H1 (cell line): ENCODE data around the gene CX3CR1. TPM values are rescaled to one million over a fixed set of nuclear protein-coding genes. Genes with fewer than 3 reads are reported as not detected.

Experiments used
- CTCF ChIA-PET: fragments of 300-600 bp; sonication (Branson Sonifier 250); formaldehyde crosslinking; loops from one replicate; lab custom pipeline; 2021; ENCODE audit not compliant: partially characterized antibody; lab: Charles Lee
- POLR2A ChIA-PET: fragments of 300-600 bp; sonication (Branson Sonifier 250); formaldehyde crosslinking; loops from one replicate; lab custom pipeline; 2021; ENCODE audit warnings: inconsistent platforms; ENCODE audit not compliant: partially characterized antibody; lab: Charles Lee
- DNase-seq, 2 experiments: peaks; one replicate each; pipeline versions ENCODE4 v3.0.0 to v3.0.0-alpha.2; 2010 to 2022; ENCODE audit warnings: low spot score in 2 of 2, low read depth in 1 of 2, mixed read lengths in 1 of 2
- FAIRE-seq: peaks from 2 replicates; lab custom pipeline; 2011; peaks lifted over from hg19 to GRCh38; lab: Jason Lieb, UNC
- H2AFZ ChIP-seq: 2 replicates; pipeline ENCODE4 v1.8.1; 2012; ENCODE audit warnings: low read length, inconsistent platforms
- H2AK5ac ChIP-seq: 2 replicates; pipeline ENCODE4 v1.6.1; 2013; ENCODE audit warnings: low read depth, low read length
- H2BK120ac ChIP-seq: replicated peaks from 2 replicates; pipeline ENCODE3; 2013; ENCODE audit warnings: low read depth, low read length, inconsistent platforms
- H2BK12ac ChIP-seq: 2 replicates; pipeline ENCODE4 v1.6.1; 2013; ENCODE audit warnings: low read depth, low read length
- H2BK15ac ChIP-seq: 2 replicates; pipeline ENCODE4 v1.6.1; 2013; ENCODE audit warnings: low read length
- H2BK20ac ChIP-seq: 2 replicates; pipeline ENCODE4 v1.6.1; 2013; ENCODE audit warnings: low read length
- H2BK5ac ChIP-seq: 2 replicates; pipeline ENCODE4 v1.6.1; 2013; ENCODE audit warnings: low read depth, low read length
- H3K14ac ChIP-seq: 2 replicates; pipeline ENCODE4 v1.6.1; 2013; ENCODE audit warnings: inconsistent platforms; ENCODE audit not compliant: insufficient read length
- H3K18ac ChIP-seq: 2 replicates; pipeline ENCODE4 v1.6.1; 2013; ENCODE audit warnings: low read length; ENCODE audit errors: extremely low read depth
- H3K23ac ChIP-seq: 2 replicates; pipeline ENCODE4 v1.6.1; 2013; ENCODE audit warnings: inconsistent platforms; ENCODE audit not compliant: insufficient read length
- H3K23me2 ChIP-seq: 2 replicates; pipeline ENCODE4 v1.6.1; 2013; ENCODE audit warnings: low read depth, low read length
- H3K27ac ChIP-seq: 2 replicates; pipeline ENCODE4 v1.6.1; 2011; ENCODE audit warnings: low read depth, low read length, inconsistent platforms
- H3K27me3 ChIP-seq, 4 experiments: replicated peaks in 1 of 4; 1 replicate in 1 of 4; 2 replicates in 3 of 4; pipeline versions ENCODE4 v1.6.1 to v1.8.1; 2011 to 2013; ENCODE audit warnings: low read length in 3 of 4, mild to moderate bottlenecking in 3 of 4, inconsistent platforms in 2 of 4, mixed read lengths in 2 of 4, moderate library complexity in 1 of 4; ENCODE audit not compliant: control insufficient read depth in 3 of 4, insufficient read depth in 3 of 4; ENCODE audit errors: extremely low read depth in 1 of 4
- H3K36me3 ChIP-seq, 4 experiments: 2 replicates each; pipeline versions ENCODE4 v1.6.1 to v1.8.1; 2011 to 2013; ENCODE audit warnings: mild to moderate bottlenecking in 4 of 4, low read length in 3 of 4, moderate library complexity in 2 of 4, control low read depth in 1 of 4, inconsistent platforms in 1 of 4; ENCODE audit not compliant: insufficient read depth in 4 of 4, control insufficient read depth in 2 of 4
- H3K4ac ChIP-seq: replicated peaks from 2 replicates; pipeline ENCODE3; 2013; ENCODE audit warnings: low read length, low read depth, mixed read lengths, inconsistent platforms; ENCODE audit not compliant: insufficient read length
- H3K4me1 ChIP-seq, 4 experiments: replicated peaks in 1 of 4; 1 replicate in 1 of 4; 2 replicates in 3 of 4; pipeline versions ENCODE4 v1.6.1 to v1.8.1; 2011 to 2013; ENCODE audit warnings: low read length in 3 of 4, inconsistent platforms in 2 of 4, mixed read lengths in 1 of 4; ENCODE audit not compliant: insufficient read depth in 4 of 4, control insufficient read depth in 3 of 4
- H3K4me2 ChIP-seq, 2 experiments: 2 replicates each; pipeline versions ENCODE4 v1.6.1 to v1.8.1; 2011 to 2013; ENCODE audit warnings: low read depth in 2 of 2, low read length in 2 of 2, control low read depth in 1 of 2, inconsistent platforms in 1 of 2, mild to moderate bottlenecking in 1 of 2; ENCODE audit not compliant: insufficient read depth in 1 of 2
- H3K4me3 ChIP-seq, 4 experiments: fragments of 200-600, 300-600 bp in 1 of 4; sonication (generic), shearing (Covaris generic), sonication (Bioruptor Twin) in 1 of 4; 2 replicates each; pipeline versions ENCODE4 v1.5.1 to v1.8.1; 2011 to 2016; ENCODE audit warnings: low read length in 4 of 4, low read depth in 3 of 4, control low read depth in 2 of 4, inconsistent platforms in 2 of 4, mild to moderate bottlenecking in 2 of 4, mixed read lengths in 1 of 4, moderate library complexity in 1 of 4; ENCODE audit not compliant: insufficient read depth in 2 of 4; ENCODE audit errors: extremely low read depth in 1 of 4
- H3K56ac ChIP-seq: replicated peaks from 2 replicates; pipeline ENCODE3; 2013; ENCODE audit warnings: low read depth, mild to moderate bottlenecking, mixed read lengths, low read length, inconsistent platforms; ENCODE audit not compliant: insufficient read length
- H3K79me1 ChIP-seq: 2 replicates; pipeline ENCODE4 v1.6.1; 2013; ENCODE audit warnings: low read depth, low read length, control low read depth
- H3K79me2 ChIP-seq, 2 experiments: 2 replicates each; pipeline versions ENCODE4 v1.6.1 to v1.8.1; 2012 to 2013; ENCODE audit warnings: low read length in 2 of 2, mild to moderate bottlenecking in 2 of 2, inconsistent platforms in 1 of 2; ENCODE audit not compliant: insufficient read depth in 2 of 2, control insufficient read depth in 1 of 2
- H3K9ac ChIP-seq, 4 experiments: replicated peaks in 1 of 4; 1 replicate in 1 of 4; 2 replicates in 3 of 4; pipeline versions ENCODE4 v1.6.1 to v1.8.1; 2011 to 2013; ENCODE audit warnings: low read depth in 3 of 4, low read length in 3 of 4, control low read depth in 2 of 4, mild to moderate bottlenecking in 2 of 4, moderate library complexity in 2 of 4, inconsistent platforms in 1 of 4; ENCODE audit errors: extremely low read depth in 1 of 4
- H3K9me3 ChIP-seq, 2 experiments: 2 replicates each; pipeline versions ENCODE4 v1.6.1 to v1.8.1; 2012 to 2013; ENCODE audit warnings: mild to moderate bottlenecking in 2 of 2, moderate library complexity in 2 of 2, control low read depth in 1 of 2, inconsistent platforms in 1 of 2, low read depth in 1 of 2, low read length in 1 of 2, mixed read lengths in 1 of 2; ENCODE audit not compliant: insufficient read depth in 2 of 2
- H4K20me1 ChIP-seq, 2 experiments: replicated peaks in 1 of 2; 2 replicates each; pipeline versions ENCODE3 to v1.8.1; 2011 to 2013; ENCODE audit warnings: inconsistent platforms in 2 of 2, low read length in 2 of 2, mild to moderate bottlenecking in 1 of 2; ENCODE audit not compliant: insufficient read depth in 2 of 2, control insufficient read depth in 1 of 2
- H4K5ac ChIP-seq: 2 replicates; pipeline ENCODE4 v1.6.1; 2013; ENCODE audit warnings: low read length, low read depth, mixed read lengths, inconsistent platforms; ENCODE audit not compliant: insufficient read length
- H4K8ac ChIP-seq: 2 replicates; pipeline ENCODE4 v1.8.0; 2013; ENCODE audit warnings: mild to moderate bottlenecking, moderate library complexity, low read length, inconsistent platforms; ENCODE audit not compliant: insufficient read depth; ENCODE audit errors: extremely low read depth
- H4K91ac ChIP-seq: replicated peaks from 2 replicates; pipeline ENCODE3; 2013; ENCODE audit warnings: low read length, mixed read lengths, inconsistent platforms; ENCODE audit not compliant: insufficient read length
- ASH2L ChIP-seq: fragments of 200-600, 300-600 bp; sonication (generic); IDR thresholded peaks from one replicate; pipeline ENCODE4 v1.7.1; 2017; ENCODE audit warnings: low read length
- CEBPB ChIP-seq: IDR thresholded peaks from 2 replicates; pipeline ENCODE4 v1.6.1; 2012; ENCODE audit warnings: low read depth, low read length
- FOSL1 ChIP-seq: IDR thresholded peaks from 2 replicates; pipeline ENCODE4 v1.6.1; 2011; ENCODE audit warnings: mild to moderate bottlenecking, low read depth, low read length, moderate library complexity; ENCODE audit not compliant: insufficient read depth
- JUND ChIP-seq: IDR thresholded peaks from 2 replicates; pipeline ENCODE4 v1.6.1; 2011; ENCODE audit warnings: mild to moderate bottlenecking, improper control_type of control experiment, low read length
- KDM4A ChIP-seq: IDR thresholded peaks from one replicate; pipeline ENCODE4 v1.7.1; 2012; ENCODE audit warnings: low read depth, mild to moderate bottlenecking, moderate library complexity, low read length, inconsistent platforms; ENCODE audit not compliant: severe bottlenecking
- RFX5 ChIP-seq: IDR thresholded peaks from 2 replicates; pipeline ENCODE4 v1.6.1; 2011; ENCODE audit warnings: low read depth, low read length, improper control_type of control experiment, borderline replicate concordance
- SRF ChIP-seq: IDR thresholded peaks from 2 replicates; pipeline ENCODE4 v1.6.1; 2011; ENCODE audit warnings: mild to moderate bottlenecking, low read depth, low read length, moderate library complexity
- WGBS, 2 experiments: shearing (Covaris generic) in 1 of 2; methylation state at CpG; one replicate each; pipeline versions ENCODE4 v1.1.6 to v1.1.7; 2013 to 2015; ENCODE audit warnings: low lambda C conversion rate in 2 of 2, mixed read lengths in 2 of 2, inconsistent platforms in 1 of 2, low coverage in 1 of 2, missing lambda C conversion rate in 1 of 2; ENCODE audit not compliant: insufficient replicate concordance in 2 of 2, insufficient coverage in 1 of 2, insufficient read length in 1 of 2; ENCODE audit errors: extremely low coverage in 1 of 2, missing lambda C conversion rate in 1 of 2; 5-methylcytosine and 5-hydroxymethylcytosine counted together
- polyA plus RNA-seq, 7 experiments: library from polyadenylated mRNA; depleted of rRNA in 3 of 7; stranded (reverse) in 5 of 7; unstranded in 2 of 7; fragments of >200 nt in 5 of 7; fragments of 200-250 nt in 2 of 7; gene quantifications; 1 replicate in 5 of 7; 2 replicates in 1 of 7; 4 replicates in 1 of 7; pipeline versions ENCODE4 v1.2.1 to v1.2.3, GENCODE V29; 2011 to 2013; ENCODE audit warnings: missing spikeins in 2 of 7, mixed read lengths in 2 of 7
- total RNA-seq: library from RNA; stranded (reverse); fragmentation: NEBNext Ultra II Directional; extraction: Animal tissue kit (Norgen Biotek cat#: 25700); gene quantifications from 2 replicates; pipeline ENCODE4 v1.2.1, GENCODE V29; 2021
- TF ChIP-seq, protein P1 (sequence below), 3 experiments: IDR thresholded peaks; 1 replicate in 2 of 3; 2 replicates in 1 of 3; pipeline versions ENCODE4 v1.5.1 to v1.6.1; 2011; ENCODE audit warnings: low read length in 3 of 3, mild to moderate bottlenecking in 3 of 3, inconsistent platforms in 2 of 3, low read depth in 1 of 3, moderate library complexity in 1 of 3; ENCODE audit not compliant: insufficient read depth in 1 of 3; ENCODE audit errors: control extremely low read depth in 1 of 3
- TF ChIP-seq, protein P2 (sequence below): IDR thresholded peaks from 2 replicates; pipeline ENCODE4 v1.6.1; 2012; ENCODE audit warnings: low read length, inconsistent platforms

Gene CX3CR1
- total and polyA plus RNA-seq, 2 of the 8 experiments (the other 6 are each of a cell fraction or from before 2014, with no cell fraction given), result 0.08 TPM; not detected in 1

DNA sequence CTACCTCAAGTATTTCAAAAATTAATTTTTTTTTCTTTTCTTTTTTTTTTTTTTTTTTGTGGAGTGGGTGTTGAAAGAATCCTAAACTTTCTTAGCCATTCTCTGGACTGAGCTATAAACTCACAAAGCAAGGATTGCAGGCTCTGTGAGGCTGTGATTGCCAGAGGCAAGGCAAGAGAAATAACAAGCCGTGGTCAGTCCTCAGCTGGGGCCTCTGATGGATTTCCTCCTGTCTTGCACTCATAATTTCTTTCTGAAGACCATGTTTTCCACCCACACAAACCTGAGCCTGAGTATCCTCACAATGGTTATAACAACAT, 1.3 kb downstream of the CX3CR1 start:
- H2BK5ac ChIP-seq, result no peak overlapping the region
- no peaks in the 10 kb centered on the region for H3K27me3 ChIP-seq
- no peak overlapping the region for H3K27ac ChIP-seq
- H3K79me2 ChIP-seq, result no peaks in the 10 kb centered on the region
- no peak overlapping the region for H3K4me3 ChIP-seq
- H3K36me3 ChIP-seq, result no peaks in the 10 kb centered on the region
- H2BK12ac ChIP-seq, result no peak overlapping the region
- no peak overlapping the region for H2AK5ac ChIP-seq
- H3K56ac ChIP-seq, result no peak overlapping the region
- H2BK20ac ChIP-seq, result no peak overlapping the region
- H3K4ac ChIP-seq, result no peak overlapping the region
- no peaks in the 10 kb centered on the region for H3K23me2 ChIP-seq
- no peak overlapping the region for H2BK15ac ChIP-seq
- H4K5ac ChIP-seq, result no peak overlapping the region
- H2BK120ac ChIP-seq, result no peak overlapping the region
- H3K4me1 ChIP-seq, result peaks cover 0 to 3% (median 0%) of the 10 kb centered on the region in 4 experiments; a peak in 1 of 7 replicates
- 92% methylated on average over 1 of the region's 1 CpG; no CpG with 5 or more reads in 1 of the 2 experiments for WGBS, 2 experiments
- H2AFZ ChIP-seq, result no peak overlapping the region
- H3K23ac ChIP-seq, result no peak overlapping the region
- POLR2A ChIA-PET, result no interaction called here
- FAIRE-seq (no peak), DNase-seq (no peak)
- H4K91ac ChIP-seq, result no peak overlapping the region
- H3K9ac ChIP-seq, result no peak overlapping the region
- H4K8ac ChIP-seq, result no peak overlapping the region
- H3K9me3 ChIP-seq, result no peaks in the 10 kb centered on the region
- no peak overlapping the region for H3K18ac ChIP-seq
- H3K79me1 ChIP-seq, result no peaks in the 10 kb centered on the region
- H3K4me2 ChIP-seq, result no peak overlapping the region
- H4K20me1 ChIP-seq, result no peaks in the 10 kb centered on the region
- H3K14ac ChIP-seq, result no peak overlapping the region
- TF ChIP-seq FOSL1 (no peak), SRF (no peak), RFX5 (no peak), ASH2L (no peak), CEBPB (no peak), KDM4A (no peak), JUND (no peak)
- TF ChIP-seq, protein P1, sequence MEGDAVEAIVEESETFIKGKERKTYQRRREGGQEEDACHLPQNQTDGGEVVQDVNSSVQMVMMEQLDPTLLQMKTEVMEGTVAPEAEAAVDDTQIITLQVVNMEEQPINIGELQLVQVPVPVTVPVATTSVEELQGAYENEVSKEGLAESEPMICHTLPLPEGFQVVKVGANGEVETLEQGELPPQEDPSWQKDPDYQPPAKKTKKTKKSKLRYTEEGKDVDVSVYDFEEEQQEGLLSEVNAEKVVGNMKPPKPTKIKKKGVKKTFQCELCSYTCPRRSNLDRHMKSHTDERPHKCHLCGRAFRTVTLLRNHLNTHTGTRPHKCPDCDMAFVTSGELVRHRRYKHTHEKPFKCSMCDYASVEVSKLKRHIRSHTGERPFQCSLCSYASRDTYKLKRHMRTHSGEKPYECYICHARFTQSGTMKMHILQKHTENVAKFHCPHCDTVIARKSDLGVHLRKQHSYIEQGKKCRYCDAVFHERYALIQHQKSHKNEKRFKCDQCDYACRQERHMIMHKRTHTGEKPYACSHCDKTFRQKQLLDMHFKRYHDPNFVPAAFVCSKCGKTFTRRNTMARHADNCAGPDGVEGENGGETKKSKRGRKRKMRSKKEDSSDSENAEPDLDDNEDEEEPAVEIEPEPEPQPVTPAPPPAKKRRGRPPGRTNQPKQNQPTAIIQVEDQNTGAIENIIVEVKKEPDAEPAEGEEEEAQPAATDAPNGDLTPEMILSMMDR (IDR thresholded peaks at IDR 0.05; ENCODE audit: control extremely low read depth in 1 of 3, insufficient read depth in 1 of 3, low read depth in 1 of 3, low read length in 3 of 3), result no peak
- TF ChIP-seq, protein P2, sequence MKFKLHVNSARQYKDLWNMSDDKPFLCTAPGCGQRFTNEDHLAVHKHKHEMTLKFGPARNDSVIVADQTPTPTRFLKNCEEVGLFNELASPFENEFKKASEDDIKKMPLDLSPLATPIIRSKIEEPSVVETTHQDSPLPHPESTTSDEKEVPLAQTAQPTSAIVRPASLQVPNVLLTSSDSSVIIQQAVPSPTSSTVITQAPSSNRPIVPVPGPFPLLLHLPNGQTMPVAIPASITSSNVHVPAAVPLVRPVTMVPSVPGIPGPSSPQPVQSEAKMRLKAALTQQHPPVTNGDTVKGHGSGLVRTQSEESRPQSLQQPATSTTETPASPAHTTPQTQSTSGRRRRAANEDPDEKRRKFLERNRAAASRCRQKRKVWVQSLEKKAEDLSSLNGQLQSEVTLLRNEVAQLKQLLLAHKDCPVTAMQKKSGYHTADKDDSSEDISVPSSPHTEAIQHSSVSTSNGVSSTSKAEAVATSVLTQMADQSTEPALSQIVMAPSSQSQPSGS, result no peak
- CTCF ChIA-PET, result interaction anchor here (0.7 to 30.1 kb wide), 8 partner anchors 10 to 176 kb away, joined by 3 to 767 read pairs (median 26); partner anchors contain the start of gene XIRP1
